Right forelimb (tissue), 1 donor: ENCODE measurements around the gene STK38L.

Source experiments
- DNase-seq: peaks from one replicate; pipeline ENCODE4 v3.0.0-alpha.2; 2018

Gene STK38L

DNA sequence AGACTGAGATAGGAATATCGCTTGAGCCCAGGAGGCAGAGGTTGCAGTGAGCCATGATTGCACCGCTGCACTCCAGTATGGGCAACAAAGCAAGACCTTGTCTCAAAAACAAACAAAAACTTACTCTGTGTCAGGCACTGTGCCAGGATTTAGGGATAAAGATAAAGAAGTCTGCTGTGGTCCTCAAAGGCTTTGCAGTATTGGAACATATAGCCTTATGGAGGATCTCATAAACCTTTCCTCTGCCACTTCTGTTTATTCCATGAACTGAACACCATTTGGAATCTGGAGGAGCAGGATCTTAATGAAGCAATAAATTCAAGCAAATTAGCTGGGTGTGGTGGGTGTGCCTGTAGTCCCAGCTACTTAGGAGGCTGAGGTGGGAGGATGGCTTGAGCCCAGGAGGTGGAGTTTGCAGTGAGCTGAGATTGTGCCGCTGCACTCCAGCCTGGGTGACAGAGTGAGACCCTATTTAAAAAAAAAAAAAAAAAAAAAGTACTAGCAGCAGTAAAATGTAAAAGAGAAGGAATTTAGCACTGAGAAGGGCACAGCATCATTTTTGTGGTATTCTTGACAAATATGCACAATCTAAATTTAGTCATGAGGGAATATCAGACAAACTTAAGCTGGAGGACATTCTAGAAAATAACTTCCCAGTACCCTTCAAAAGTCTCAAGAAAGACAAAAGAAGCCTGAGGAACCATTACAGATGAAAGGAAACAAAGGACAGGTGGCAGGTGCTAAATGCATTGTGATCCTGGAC, 115.7 kb downstream of the STK38L start:
- no peak for DNase-seq

DNA sequence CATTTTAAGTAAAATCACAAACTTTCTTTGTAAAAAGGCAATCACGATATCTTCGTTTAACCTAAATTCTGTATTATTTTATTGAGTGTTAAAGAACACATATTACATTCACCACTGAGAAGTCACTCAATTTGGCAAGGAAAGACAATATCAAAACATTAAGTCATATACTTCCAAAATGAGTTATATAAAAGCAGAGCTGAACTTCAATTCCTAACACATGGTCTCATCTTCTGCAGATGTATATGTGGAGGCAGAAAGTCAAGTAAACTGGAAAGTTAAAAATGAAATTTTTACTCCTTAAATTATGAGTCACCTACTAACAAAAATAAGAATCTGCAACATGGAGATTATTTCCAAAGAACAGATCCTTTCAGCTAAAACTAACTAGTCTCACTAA, 117.3 kb downstream of the STK38L start:
- no peak for DNase-seq

DNA sequence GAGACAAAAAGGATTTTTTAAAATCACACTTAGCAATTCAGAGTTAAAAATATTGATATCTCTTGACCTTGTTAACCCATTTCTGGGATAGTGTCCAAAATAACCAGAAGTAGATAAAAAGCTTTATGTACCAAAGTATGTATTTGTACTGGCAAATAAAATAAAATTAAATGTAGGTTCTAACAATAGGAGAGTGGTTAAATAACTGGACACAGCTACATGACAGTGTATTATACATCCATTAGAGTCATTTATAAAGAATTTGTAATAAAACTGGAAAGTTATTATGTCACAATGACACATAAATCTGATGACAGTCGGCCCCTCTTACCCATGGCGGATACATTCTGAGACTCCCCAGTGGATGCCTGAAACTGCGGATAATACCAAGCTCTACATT, 122.5 kb downstream of the STK38L start:
- no peak for DNase-seq

DNA sequence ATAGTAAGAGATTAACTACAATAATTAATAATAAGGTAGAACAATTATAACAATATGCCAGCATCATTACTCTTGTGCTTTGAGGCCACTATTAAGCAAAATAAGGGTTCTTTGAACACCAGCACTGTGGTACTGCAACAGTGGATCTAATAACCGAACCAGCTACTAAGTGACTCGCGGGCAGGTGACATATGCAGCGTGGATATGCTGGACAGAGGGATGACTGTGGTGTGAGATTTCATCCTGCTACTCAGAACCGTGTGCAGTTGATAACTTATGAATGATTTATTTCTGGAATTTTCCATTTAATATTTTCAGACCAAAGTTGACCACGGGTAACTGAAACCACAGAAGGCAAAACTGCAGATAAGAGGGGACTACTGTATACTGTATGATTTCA, 123.0 kb downstream of the STK38L start:
- DNase-seq = no peak
